Mesodermal cell (in vitro differentiated cells): ENCODE results near the gene CYTH1.

Experiments
- H3K27ac ChIP-seq: 2 replicates; pipeline ENCODE4 v1.7.0; 2013; ENCODE audit warnings: mild to moderate bottlenecking, low read depth, low read length, moderate library complexity; ENCODE audit not compliant: severe bottlenecking
- H3K36me3 ChIP-seq: 2 replicates; pipeline ENCODE4 v1.7.1; 2013; ENCODE audit warnings: mild to moderate bottlenecking, low read length, moderate library complexity; ENCODE audit not compliant: control insufficient read depth, insufficient read depth
- H3K4me1 ChIP-seq: one replicate; pipeline ENCODE4 v1.7.1; 2013; ENCODE audit warnings: mild to moderate bottlenecking, low read length; ENCODE audit not compliant: insufficient read depth, control insufficient read depth, poor library complexity, severe bottlenecking
- H3K4me3 ChIP-seq: 2 replicates; pipeline ENCODE4 v1.7.0; 2013; ENCODE audit warnings: low read length, control low read depth, mild to moderate bottlenecking; ENCODE audit not compliant: insufficient read depth, poor library complexity, severe bottlenecking; ENCODE audit errors: extremely low read depth
- H3K9me3 ChIP-seq: 2 replicates; pipeline ENCODE4 v1.7.1; 2013; ENCODE audit warnings: mild to moderate bottlenecking, low read length, moderate library complexity; ENCODE audit not compliant: control insufficient read depth
- WGBS, 2 experiments: methylation state at CpG; one replicate each; pipeline ENCODE4 v1.1.5; 2013; ENCODE audit warnings: missing lambda C conversion rate in 2 of 2; ENCODE audit not compliant: insufficient coverage in 2 of 2; 5-methylcytosine and 5-hydroxymethylcytosine counted together

The CYTH1 gene

GRCh38 chr17:78650093-78650715 is 131.9 kb downstream of the CYTH1 start:
- H3K9me3 ChIP-seq = no peaks in the 10 kb centered on the region
- no peaks in the 10 kb centered on the region for H3K4me1 ChIP-seq
- H3K36me3 ChIP-seq = no peaks in the 10 kb centered on the region
- H3K4me3 ChIP-seq = no peak overlapping the region
- WGBS, 2 experiments = 81 to 91% methylated on average over 4 of the region's 11 CpGs
- H3K27ac ChIP-seq = no peak overlapping the region

- H3K4me3 ChIP-seq = no peak overlapping the region
- WGBS, 2 experiments = 71 to 76% methylated on average over 4 to 5 of the region's 5 CpGs
Observed at GRCh38 chr17:78648293-78648692, 133.8 kb downstream of the CYTH1 start.

GRCh38 chr17:78647032-78647431 is 135.0 kb downstream of the CYTH1 start:
- no peak overlapping the region for H3K4me3 ChIP-seq
- 86 to 89% methylated on average over 4 to 8 of the region's 8 CpGs for WGBS, 2 experiments
- no peaks in the 10 kb centered on the region for H3K4me1 ChIP-seq
- no peaks in the 10 kb centered on the region for H3K9me3 ChIP-seq
- no peaks in the 10 kb centered on the region for H3K36me3 ChIP-seq
- no peak overlapping the region for H3K27ac ChIP-seq

More at GRCh38 chr17:78648293-78648692, 133.8 kb downstream of the CYTH1 start:
- Histone ChIP-seq H3K27ac (no peak overlapping the region), H3K9me3 (no peaks in the 10 kb centered on the region), H3K36me3 (no peaks in the 10 kb centered on the region), H3K4me1 (no peaks in the 10 kb centered on the region)

- H3K27ac ChIP-seq = no peak overlapping the region
- no peaks in the 10 kb centered on the region for H3K4me1 ChIP-seq
- H3K4me3 ChIP-seq = no peak overlapping the region
- no peaks in the 10 kb centered on the region for H3K36me3 ChIP-seq
- WGBS, 2 experiments = 85 to 94% methylated on average over 25 to 29 of the region's 30 CpGs
- H3K9me3 ChIP-seq = no peaks in the 10 kb centered on the region
Observed at GRCh38 chr17:78645421-78646295, 136.4 kb downstream of the CYTH1 start.

- Histone ChIP-seq H3K9me3 (no peaks in the 10 kb centered on the region), H3K4me1 (no peaks in the 10 kb centered on the region), H3K27ac (no peak overlapping the region), H3K4me3 (no peak overlapping the region), H3K36me3 (no peaks in the 10 kb centered on the region)
- WGBS, 2 experiments = 93 to 97% methylated on average over 7 to 14 of the region's 14 CpGs
Observed at GRCh38 chr17:78644931-78645351, 137.1 kb downstream of the CYTH1 start.

GRCh38 chr17:78644224-78644623 is 137.8 kb downstream of the CYTH1 start:
- WGBS, 2 experiments = 72 to 77% methylated on average over 5 of the region's 8 CpGs
- no peak overlapping the region for H3K4me3 ChIP-seq

GRCh38 chr17:78643326-78643725 is 138.7 kb downstream of the CYTH1 start:
- Histone ChIP-seq H3K4me1 (no peaks in the 10 kb centered on the region), H3K27ac (no peak overlapping the region), H3K9me3 (no peaks in the 10 kb centered on the region), H3K36me3 (no peaks in the 10 kb centered on the region), H3K4me3 (no peak overlapping the region)
- WGBS, 2 experiments = 88 to 96% methylated on average over 9 to 11 of the region's 13 CpGs

More at GRCh38 chr17:78644224-78644623, 137.8 kb downstream of the CYTH1 start:
- no peaks in the 10 kb centered on the region for H3K9me3 ChIP-seq
- H3K27ac ChIP-seq = no peak overlapping the region
- no peaks in the 10 kb centered on the region for H3K4me1 ChIP-seq
- H3K36me3 ChIP-seq = no peaks in the 10 kb centered on the region

- H3K4me1 ChIP-seq = no peaks in the 10 kb centered on the region
- H3K36me3 ChIP-seq = no peaks in the 10 kb centered on the region
- no peak overlapping the region for H3K27ac ChIP-seq
- no peak overlapping the region for H3K4me3 ChIP-seq
- H3K9me3 ChIP-seq = no peaks in the 10 kb centered on the region
- no CpG with 5 or more reads among the region's 1 CpG for WGBS, 2 experiments
Observed at GRCh38 chr17:78642707-78643106, 139.4 kb downstream of the CYTH1 start.

- H3K4me3 ChIP-seq = no peak overlapping the region
- no peaks in the 10 kb centered on the region for H3K36me3 ChIP-seq
- WGBS, 2 experiments = 94 to 98% methylated on average over 17 to 18 of the region's 18 CpGs
- H3K9me3 ChIP-seq = no peaks in the 10 kb centered on the region
- no peaks in the 10 kb centered on the region for H3K4me1 ChIP-seq
- H3K27ac ChIP-seq = no peak overlapping the region
Observed at GRCh38 chr17:78641666-78642065, 140.4 kb downstream of the CYTH1 start.

- no peaks in the 10 kb centered on the region for H3K36me3 ChIP-seq
- 79 to 88% methylated on average over 3 to 5 of the region's 6 CpGs for WGBS, 2 experiments
- H3K9me3 ChIP-seq = no peaks in the 10 kb centered on the region
- H3K4me3 ChIP-seq = no peak overlapping the region
- no peaks in the 10 kb centered on the region for H3K4me1 ChIP-seq
- H3K27ac ChIP-seq = no peak overlapping the region
Observed at GRCh38 chr17:78641243-78641642, 140.8 kb downstream of the CYTH1 start.

- Histone ChIP-seq H3K27ac (no peak overlapping the region), H3K9me3 (no peaks in the 10 kb centered on the region), H3K4me1 (no peaks in the 10 kb centered on the region), H3K4me3 (no peak overlapping the region), H3K36me3 (no peaks in the 10 kb centered on the region)
- 77 to 83% methylated on average over 4 of the region's 4 CpGs for WGBS, 2 experiments
Observed at GRCh38 chr17:78640700-78641099, 141.4 kb downstream of the CYTH1 start.
